Heart right ventricle (tissue), 16 donors: ENCODE measurements around the gene NEK10. TPM values are rescaled to one million over a fixed set of nuclear protein-coding genes. Genes with fewer than 3 reads are reported as not detected.
A peak's percentile ranks its signal among the peaks of the same experiment; 100 is the strongest.

Experiments used
- ATAC-seq, 8 donors: fragments of 200-7000 bp; cut with Tn5 transposase; one replicate each; pipeline ENCODE4 v1.9.1; 2020; ENCODE audit warnings: mild to moderate bottlenecking in 8 of 8, moderate library complexity in 8 of 8, moderate number of reproducible peaks in 1 of 8
- DNase-seq, 2 donors: peaks; one replicate each; pipeline ENCODE4 v3.0.0-alpha.2; 2020
- H3K27ac ChIP-seq, 10 donors: fragments of 200-600 bp; sonication (generic) in 2 of 10; one replicate each; pipeline versions ENCODE4 v1.5.0 to v1.8.0; 2020 to 2022; ENCODE audit warnings: mild to moderate bottlenecking in 3 of 10
- H3K27me3 ChIP-seq, 7 donors: fragments of 200-600 bp; one replicate each; pipeline ENCODE4 v1.8.0; 2021 to 2022; ENCODE audit warnings: mild to moderate bottlenecking in 2 of 7
- H3K36me3 ChIP-seq, 9 donors: fragments of 200-600 bp; sonication (generic) in 1 of 9; one replicate each; pipeline versions ENCODE4 v1.5.0 to v1.8.0; 2020 to 2022; ENCODE audit warnings: mild to moderate bottlenecking in 2 of 9
- H3K4me1 ChIP-seq, 9 donors: fragments of 200-600 bp; sonication (generic) in 1 of 9; one replicate each; pipeline versions ENCODE4 v1.5.0 to v1.8.0; 2020 to 2022; ENCODE audit warnings: mild to moderate bottlenecking in 4 of 9
- H3K4me3 ChIP-seq, 10 donors: fragments of 200-600 bp; sonication (generic) in 2 of 10; one replicate each; pipeline versions ENCODE4 v1.5.0 to v1.8.0; 2020 to 2022; ENCODE audit warnings: mild to moderate bottlenecking in 7 of 10, moderate library complexity in 2 of 10
- H3K9me3 ChIP-seq, 11 donors: fragments of 200-600 bp in 10 of 11; sonication (generic) in 2 of 11; one replicate each; pipeline versions ENCODE4 v1.5.0 to v1.8.0; 2013 to 2022; ENCODE audit warnings: mild to moderate bottlenecking in 2 of 11, control low read depth in 1 of 11, moderate library complexity in 1 of 11
- CTCF ChIP-seq, 9 donors: fragments of 200-600 bp; sonication (generic) in 2 of 9; IDR thresholded peaks; one replicate each; pipeline versions ENCODE4 v1.5.0 to v1.8.0; 2021 to 2022; ENCODE audit warnings: antibody characterized with exemption in 9 of 9, mild to moderate bottlenecking in 5 of 9, moderate library complexity in 1 of 9
- WGBS, 2 donors: extraction: QIAGEN DNeasy Blood & Tissue Kit; methylation state at CpG; one replicate each; pipeline ENCODE4 v1.1.7; 2013; ENCODE audit warnings: inconsistent platforms in 1 of 2; 5-methylcytosine and 5-hydroxymethylcytosine counted together
- intact Hi-C, 10 donors: fragments of 100-400 bp; cut with DNase I; formaldehyde crosslinking; loops; one replicate each; pipeline versions ENCODE4 v1.11.1 to v1.14.2; 2022
- polyA plus RNA-seq, 2 donors: library from polyadenylated mRNA; stranded (reverse); fragments of 200-250 nt; gene quantifications; one replicate each; pipeline ENCODE4 v1.2.3, GENCODE V29; 2013
- total RNA-seq, 10 donors: library from RNA; stranded (reverse); fragmentation: NEBNext Ultra II Directional in 3 of 10; extraction: Animal tissue kit (Norgen Biotek cat#: 25700) in 3 of 10; gene quantifications; one replicate each; pipeline versions ENCODE4 v1.2.1 to v1.2.4, GENCODE V29; 2021 to 2023
- donor health status: Arrhythmogenic right ventricular cardiomyopathy.
- donor health status: ischemic (EF 13 %, LVEDD 7.1; RV severe dilation, severe dysfunction).
- donor health status: healthy with polysubstance abuse.
- donor health status: DM: no; HTN: yes; CAD: no.
- donor health status: DM: no; HTN: no; CAD: no.
- donor health status: ischemic (EF 25% LVEDD 6.9; RV normal size, moderate dysfunction).
- donor health status: ischemic (EF 25% LVEDD 5.7; RV mildly dilated, moderate dysfunction).
- donor health status: healthy.
- donor health status: DM: yes; HTN: yes; CAD: no.
- donor health status: Ischemic cardiomyopathy.
- donor health status: ischemic (EF 35%, LVEDD 5.7; RV mildly dilated, moderate dysfunction).
- donor health status: nonischemic (EF 11% LVEDD 7.7; RV severe dilation, severe dysfunction).
- donor health status: DM: yes; HTN: yes; CAD: no.
- donor health status: PGD.
- donor health status: ischemic (EF 29% LVEDD 5.4; RV normal size, mild dysfunction).
- donor health status: nonischemic (EF 23%, LVEDD 6.1; RV moderate dilation, normal function).

The NEK10 gene
- total and polyA plus RNA-seq, 12 donors, result 0.36 to 17.5 (median 7.8) TPM

DNA sequence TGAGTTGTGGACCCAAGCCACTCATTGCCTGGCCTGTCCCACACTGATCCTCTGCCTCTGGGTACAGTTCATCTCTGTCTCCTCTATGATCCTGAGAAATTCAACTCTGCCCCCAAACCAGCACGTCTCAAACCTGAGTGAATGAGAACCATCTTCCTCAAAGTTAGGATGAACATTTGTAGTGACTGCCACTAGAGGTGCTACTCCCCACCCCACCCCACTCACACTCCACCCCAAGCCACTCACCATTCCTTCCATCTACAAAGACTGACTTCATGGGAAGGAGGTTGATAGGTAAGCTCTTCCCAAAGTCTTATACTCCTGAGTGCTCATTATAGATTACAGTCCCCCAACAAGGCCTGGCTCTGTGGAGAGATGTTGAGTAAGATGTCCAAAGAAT, 43.8 kb downstream of the NEK10 start:
- ATAC-seq (no peak), DNase-seq (no peak)
- Histone ChIP-seq H3K27ac (peak overlapping the region in 3 of 10 donors; percentile 55 to 73 (median 72)), H3K4me1 (peaks cover 0 to 27% (median 8%) of the 10 kb centered on the region in 9 donors), H3K36me3 (no peaks in the 10 kb centered on the region), H3K9me3 (peaks cover 0 to 8% (median 0%) of the 10 kb centered on the region in 11 donors), H3K4me3 (no peak overlapping the region), H3K27me3 (no peaks in the 10 kb centered on the region)
- intact Hi-C loops, result no loop called here
- TF ChIP-seq CTCF (IDR thresholded peaks at IDR 0.05), result no peak
- WGBS, 2 donors, result 71 to 96% methylated on average over 1 of the region's 1 CpG

GRCh38 chr3:27324686-27325085, 44.5 kb downstream of the NEK10 start:
- Histone ChIP-seq H3K4me3 (no peak overlapping the region), H3K27me3 (no peaks in the 10 kb centered on the region), H3K27ac (no peak overlapping the region), H3K9me3 (peaks cover 0 to 8% (median 0%) of the 10 kb centered on the region in 11 donors), H3K36me3 (no peaks in the 10 kb centered on the region), H3K4me1 (peaks cover 0 to 34% (median 8%) of the 10 kb centered on the region in 9 donors)
- ATAC-seq, result no peak
- TF ChIP-seq CTCF (IDR thresholded peaks at IDR 0.05), result no peak
- DNase-seq, result no peak
- intact Hi-C loops, result no loop called here
- 85 to 88% methylated on average over 2 of the region's 2 CpGs for WGBS, 2 donors

DNA sequence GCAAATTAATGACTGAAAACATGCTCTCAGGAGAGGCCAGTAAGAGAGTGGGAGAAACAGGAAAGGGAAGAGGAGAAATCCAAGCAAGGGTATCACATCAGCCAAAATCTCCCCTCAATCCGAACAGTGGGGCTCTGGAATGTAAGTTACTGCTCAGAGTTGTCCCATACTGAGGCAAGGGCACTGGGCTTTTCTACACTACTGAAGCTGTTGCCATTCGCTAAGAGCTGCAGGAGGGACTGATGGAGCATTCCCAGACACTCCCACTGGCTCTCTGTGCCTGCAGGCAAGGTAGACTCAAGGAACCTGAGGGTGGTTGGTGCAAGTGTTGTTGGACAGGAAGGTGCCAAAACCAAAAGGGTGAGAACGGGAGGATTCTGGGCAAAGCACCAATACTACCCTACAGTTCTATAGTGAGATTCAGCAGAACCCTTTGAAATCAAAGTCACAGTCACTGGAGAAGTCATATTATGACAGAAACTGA, 46.1 kb downstream of the NEK10 start:
- no peaks in the 10 kb centered on the region for H3K9me3 ChIP-seq
- intact Hi-C loops, result no loop called here
- 53 to 64% methylated on average over 3 of the region's 3 CpGs for WGBS, 2 donors
- H3K4me3 ChIP-seq, result no peak overlapping the region
- H3K27me3 ChIP-seq, result no peaks in the 10 kb centered on the region
- ATAC-seq (no peak), DNase-seq (no peak)
- TF ChIP-seq CTCF (IDR thresholded peaks at IDR 0.05), result no peak
- no peak overlapping the region for H3K27ac ChIP-seq
- H3K36me3 ChIP-seq, result no peaks in the 10 kb centered on the region
- H3K4me1 ChIP-seq, result peaks cover 0 to 34% (median 8%) of the 10 kb centered on the region in 9 donors

DNA sequence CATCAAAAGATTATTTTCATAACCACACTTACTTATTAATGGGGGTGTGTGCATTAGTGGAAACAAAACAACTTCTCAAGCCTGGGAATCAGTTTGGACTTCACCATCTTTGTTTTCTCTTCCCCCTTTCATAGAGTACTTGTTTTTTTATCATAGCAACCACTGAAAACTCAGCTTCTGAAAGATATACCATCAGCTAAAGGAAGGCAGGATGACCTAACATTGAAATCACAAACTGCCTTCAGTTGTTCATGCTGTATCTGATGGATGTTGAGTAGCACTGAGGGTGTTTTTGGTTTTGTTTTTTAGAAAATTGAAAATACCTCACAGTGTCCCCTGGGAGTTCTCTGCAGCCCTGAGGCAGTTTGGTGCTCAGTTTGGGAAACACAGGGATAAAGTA, 46.5 kb downstream of the NEK10 start:
- DNase-seq (no peak), ATAC-seq (no peak)
- Histone ChIP-seq H3K9me3 (no peaks in the 10 kb centered on the region), H3K27ac (no peak overlapping the region), H3K4me3 (no peak overlapping the region), H3K4me1 (peaks cover 0 to 34% (median 8%) of the 10 kb centered on the region in 9 donors), H3K36me3 (no peaks in the 10 kb centered on the region), H3K27me3 (no peaks in the 10 kb centered on the region)
- no peak for TF ChIP-seq CTCF (IDR thresholded peaks at IDR 0.05)
- intact Hi-C loops, result no loop called here
